Right atrium auricular region (tissue), 2 donors: ENCODE results near the gene YPEL2. TPM values are rescaled to one million over a fixed set of nuclear protein-coding genes. Genes with fewer than 3 reads are reported as not detected.

Source experiments
- DNase-seq: peaks from one replicate; pipeline ENCODE4 v3.0.0-alpha.2; 2019; ENCODE audit warnings: low spot score
- H3K27ac ChIP-seq, 2 donors: fragments of 200-600 bp; sonication (generic); 1 replicate in 1 of 2; 2 replicates in 1 of 2; pipeline ENCODE4 v1.5.1; 2016 to 2019
- H3K27me3 ChIP-seq, 2 donors: fragments of 200-600 bp; sonication (generic); one replicate each; pipeline versions ENCODE4 v1.5.1 to v1.6.0; 2017 to 2019
- H3K36me3 ChIP-seq: fragments of 200-600 bp; sonication (generic); one replicate; pipeline ENCODE4 v1.5.1; 2016
- H3K4me1 ChIP-seq, 2 donors: fragments of 200-600 bp; sonication (generic); one replicate each; pipeline versions ENCODE4 v1.5.1 to v1.6.0; 2017 to 2019
- H3K4me3 ChIP-seq, 2 donors: fragments of 200-600 bp; sonication (generic); 1 replicate in 1 of 2; 2 replicates in 1 of 2; pipeline ENCODE4 v1.5.1; 2017 to 2019; ENCODE audit warnings: mild to moderate bottlenecking in 1 of 2, moderate library complexity in 1 of 2
- H3K9me3 ChIP-seq, 2 donors: fragments of 200-600 bp; sonication (generic); one replicate each; pipeline ENCODE4 v1.5.1; 2019
- CTCF ChIP-seq, 2 donors: fragments of 200-600 bp; sonication (generic); IDR thresholded peaks; one replicate each; pipeline ENCODE4 v1.5.1; 2019; ENCODE audit warnings: antibody characterized with exemption in 2 of 2
- total RNA-seq, 2 donors: library from RNA; depleted of rRNA; stranded (reverse); fragments of >200 nt; gene quantifications; one replicate each; pipeline ENCODE4 v1.1.0, GENCODE V29; 2016

The YPEL2 gene
- total RNA-seq, 2 donors from 2014 or later: 28.3 to 34.1 TPM

GRCh38 chr17:59353106-59353854, 21.8 kb downstream of the YPEL2 start:
- no peaks in the 10 kb centered on the region for H3K27me3 ChIP-seq
- no peak for TF ChIP-seq CTCF (IDR thresholded peaks at IDR 0.05)
- peak overlapping the region; percentile 47 to 72 for H3K27ac ChIP-seq
- no peaks in the 10 kb centered on the region for H3K36me3 ChIP-seq
- H3K4me3 ChIP-seq: no peak overlapping the region
- H3K9me3 ChIP-seq: no peaks in the 10 kb centered on the region
- peaks cover 0 to 89% of the 10 kb centered on the region in 2 donors for H3K4me1 ChIP-seq
- DNase-seq: no peak

DNA sequence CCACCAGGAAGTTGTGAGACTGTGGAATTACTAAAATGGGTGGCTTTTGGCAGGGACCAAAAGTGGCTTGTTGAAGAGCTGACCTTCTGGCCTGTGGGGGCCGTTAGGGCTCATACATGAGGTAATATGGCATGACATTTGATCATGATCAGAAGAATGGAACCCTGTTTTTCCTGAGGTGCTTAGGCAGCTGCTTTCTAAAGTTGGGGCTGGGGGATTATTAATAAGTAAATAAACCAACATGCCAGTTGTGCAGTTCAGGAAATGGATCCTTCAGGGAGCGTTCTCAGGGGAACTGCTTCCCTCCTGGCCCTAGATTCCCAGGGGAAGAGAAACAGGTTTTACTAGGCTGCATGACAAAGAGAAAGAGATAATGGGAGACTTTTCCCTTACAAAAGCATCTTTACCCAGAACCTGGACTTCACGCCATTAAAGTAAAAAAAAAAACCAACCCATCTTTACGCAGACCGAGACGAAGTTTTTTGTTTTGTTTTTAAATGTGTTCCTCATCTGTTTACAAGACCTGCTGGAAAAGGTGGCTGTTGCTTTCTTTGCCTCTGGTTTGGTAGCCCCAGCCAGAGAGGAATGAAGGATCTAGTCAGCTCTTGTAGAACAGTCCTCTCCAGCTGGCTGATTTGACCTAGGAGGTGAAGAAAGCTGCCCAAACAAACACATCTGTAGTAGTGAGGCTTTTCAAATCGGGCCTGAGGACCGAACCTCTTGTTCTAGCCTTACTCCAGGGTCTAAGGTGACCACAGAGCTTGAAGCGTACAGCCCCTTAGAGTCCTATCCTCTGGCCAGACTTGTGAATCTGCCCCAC, 22.7 kb downstream of the YPEL2 start:
- Histone ChIP-seq H3K9me3 (no peaks in the 10 kb centered on the region), H3K27ac (peak overlapping the region; percentile 47 to 72), H3K36me3 (no peaks in the 10 kb centered on the region), H3K4me3 (no peak overlapping the region), H3K27me3 (no peaks in the 10 kb centered on the region), H3K4me1 (peaks cover 0 to 89% of the 10 kb centered on the region in 2 donors)
- no peak for DNase-seq
- TF ChIP-seq CTCF (IDR thresholded peaks at IDR 0.05): no peak

GRCh38 chr17:59355030-59355701, 23.7 kb downstream of the YPEL2 start:
- Histone ChIP-seq H3K27me3 (no peaks in the 10 kb centered on the region), H3K9me3 (no peaks in the 10 kb centered on the region), H3K36me3 (no peaks in the 10 kb centered on the region), H3K4me1 (peaks cover 0 to 86% of the 10 kb centered on the region in 2 donors), H3K4me3 (no peak overlapping the region), H3K27ac (peak overlapping the region; percentile 49 to 72)
- TF ChIP-seq CTCF (IDR thresholded peaks at IDR 0.05): no peak
- DNase-seq: no peak

- H3K27me3 ChIP-seq: no peaks in the 10 kb centered on the region
- H3K4me3 ChIP-seq: no peak overlapping the region
- H3K9me3 ChIP-seq: no peaks in the 10 kb centered on the region
- TF ChIP-seq CTCF (IDR thresholded peaks at IDR 0.05): no peak
- H3K4me1 ChIP-seq: peaks cover 0 to 86% of the 10 kb centered on the region in 2 donors
- no peaks in the 10 kb centered on the region for H3K36me3 ChIP-seq
- peak overlapping the region; percentile 49 to 72 for H3K27ac ChIP-seq
- DNase-seq: no peak
These were observed 24.4 kb downstream of the YPEL2 start for GRCh38 chr17:59355702-59356325.

GRCh38 chr17:59356543-59357218, 25.2 kb downstream of the YPEL2 start:
- TF ChIP-seq CTCF (IDR thresholded peaks at IDR 0.05): no peak
- H3K27me3 ChIP-seq: no peaks in the 10 kb centered on the region
- no peaks in the 10 kb centered on the region for H3K36me3 ChIP-seq
- H3K4me1 ChIP-seq: peaks cover 0 to 85% of the 10 kb centered on the region in 2 donors
- H3K4me3 ChIP-seq: no peak overlapping the region
- H3K9me3 ChIP-seq: no peaks in the 10 kb centered on the region
- H3K27ac ChIP-seq: peak overlapping the region; percentile 50 to 72
- DNase-seq: no peak
